GM10266 (cell line): Measurements from ENCODE around the gene ZNF816.
"Not testable (repeated sequence)": the region's sequence is repeated elsewhere in the genome, so short reads cannot be mapped to it uniquely, and the experiment has no call there.

Source experiments
- DNase-seq: peaks from one replicate; pipeline ENCODE4 v3.0.0; 2012; ENCODE audit errors: extremely low spot score
- CTCF ChIP-seq: IDR thresholded peaks from 2 replicates; pipeline ENCODE4 v1.5.1; 2012; ENCODE audit warnings: mild to moderate bottlenecking, low read depth; ENCODE audit not compliant: control insufficient read depth, insufficient read depth; ENCODE audit errors: missing control alignments

ZNF816 gene

GRCh38 chr19:52988506-52988905, 25.8 kb upstream of the ZNF816 start:
- no peak for DNase-seq
- TF ChIP-seq CTCF, result no peak

GRCh38 chr19:52987221-52987620, 24.5 kb upstream of the ZNF816 start:
- DNase-seq, result no peak
- no peak for TF ChIP-seq CTCF

GRCh38 chr19:52983167-52983566, 20.5 kb upstream of the ZNF816 start:
- not testable (repeated sequence) for DNase-seq

GRCh38 chr19:52981329-52981728, 18.6 kb upstream of the ZNF816 start:
- TF ChIP-seq CTCF, result no peak
- no peak for DNase-seq

- no peak for TF ChIP-seq CTCF
- no peak for DNase-seq
Measured at GRCh38 chr19:52967772-52968171, 5.1 kb upstream of the ZNF816 start.

- DNase-seq, result no peak
- no peak for TF ChIP-seq CTCF
Measured at GRCh38 chr19:52963247-52963618, 552 bp upstream of the ZNF816 start.

- TF ChIP-seq CTCF, result no peak
- DNase-seq, result no peak
Measured at GRCh38 chr19:52961981-52962380, 700 bp downstream of the ZNF816 start.

GRCh38 chr19:52959613-52960295, 2.9 kb downstream of the ZNF816 start:
- no peak for TF ChIP-seq CTCF
- DNase-seq, result no peak
